ENCODE measurements around the gene PRKCZ.

DNA sequence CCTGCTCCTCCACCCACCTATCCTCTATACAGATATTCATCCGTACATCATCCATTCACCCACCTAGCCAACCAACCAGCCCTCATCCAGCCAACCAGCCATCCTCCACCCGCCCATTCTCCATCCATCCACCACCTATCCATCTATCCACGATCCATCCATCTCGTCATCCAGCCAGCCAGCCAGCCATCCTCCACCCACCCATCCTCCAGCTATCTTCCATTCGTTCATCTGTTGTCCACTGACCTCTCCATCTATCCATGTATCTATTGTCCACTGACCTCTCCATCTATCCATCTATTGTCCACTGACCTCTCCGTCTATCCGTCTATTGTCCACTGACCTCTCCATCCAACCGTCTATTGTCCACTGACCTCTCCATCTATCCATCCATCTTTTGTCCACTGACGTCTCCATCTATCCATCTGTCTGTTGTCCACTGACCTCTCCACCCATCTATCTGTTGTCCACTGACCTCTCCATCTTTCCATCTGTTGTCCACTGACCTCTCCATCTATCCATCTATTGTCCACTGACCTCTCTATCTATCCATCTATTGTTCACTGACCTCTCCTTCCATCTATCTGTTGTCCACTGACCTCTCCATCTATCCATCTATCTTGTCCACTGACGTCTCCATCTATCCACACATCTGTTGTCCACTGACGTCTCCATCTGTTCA, 96.8 kb downstream of the PRKCZ start:
- TF ChIP-seq, protein P1, sequence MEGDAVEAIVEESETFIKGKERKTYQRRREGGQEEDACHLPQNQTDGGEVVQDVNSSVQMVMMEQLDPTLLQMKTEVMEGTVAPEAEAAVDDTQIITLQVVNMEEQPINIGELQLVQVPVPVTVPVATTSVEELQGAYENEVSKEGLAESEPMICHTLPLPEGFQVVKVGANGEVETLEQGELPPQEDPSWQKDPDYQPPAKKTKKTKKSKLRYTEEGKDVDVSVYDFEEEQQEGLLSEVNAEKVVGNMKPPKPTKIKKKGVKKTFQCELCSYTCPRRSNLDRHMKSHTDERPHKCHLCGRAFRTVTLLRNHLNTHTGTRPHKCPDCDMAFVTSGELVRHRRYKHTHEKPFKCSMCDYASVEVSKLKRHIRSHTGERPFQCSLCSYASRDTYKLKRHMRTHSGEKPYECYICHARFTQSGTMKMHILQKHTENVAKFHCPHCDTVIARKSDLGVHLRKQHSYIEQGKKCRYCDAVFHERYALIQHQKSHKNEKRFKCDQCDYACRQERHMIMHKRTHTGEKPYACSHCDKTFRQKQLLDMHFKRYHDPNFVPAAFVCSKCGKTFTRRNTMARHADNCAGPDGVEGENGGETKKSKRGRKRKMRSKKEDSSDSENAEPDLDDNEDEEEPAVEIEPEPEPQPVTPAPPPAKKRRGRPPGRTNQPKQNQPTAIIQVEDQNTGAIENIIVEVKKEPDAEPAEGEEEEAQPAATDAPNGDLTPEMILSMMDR (IDR thresholded peaks at IDR 0.05; ENCODE audit: low read depth, low read length) = no peak
- TF ChIP-seq, protein P2, sequence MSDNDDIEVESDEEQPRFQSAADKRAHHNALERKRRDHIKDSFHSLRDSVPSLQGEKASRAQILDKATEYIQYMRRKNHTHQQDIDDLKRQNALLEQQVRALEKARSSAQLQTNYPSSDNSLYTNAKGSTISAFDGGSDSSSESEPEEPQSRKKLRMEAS (IDR thresholded peaks at IDR 0.05; ENCODE audit: low read depth, low read length) = no peak

Data from NB4 (cell line).